Superior temporal gyrus (tissue), 1 donor: ENCODE measurements around the gene RAD51D.
A peak's percentile ranks its signal among the peaks of the same experiment; 100 is the strongest.
"Not testable (repeated sequence)": the region's sequence is repeated elsewhere in the genome, so short reads cannot be mapped to it uniquely, and the experiment has no call there.

ENCODE experiments used
- DNase-seq: peaks from one replicate; pipeline ENCODE4 v3.0.0-alpha.2; 2016; ENCODE audit errors: extremely low spot score

The RAD51D gene

DNA sequence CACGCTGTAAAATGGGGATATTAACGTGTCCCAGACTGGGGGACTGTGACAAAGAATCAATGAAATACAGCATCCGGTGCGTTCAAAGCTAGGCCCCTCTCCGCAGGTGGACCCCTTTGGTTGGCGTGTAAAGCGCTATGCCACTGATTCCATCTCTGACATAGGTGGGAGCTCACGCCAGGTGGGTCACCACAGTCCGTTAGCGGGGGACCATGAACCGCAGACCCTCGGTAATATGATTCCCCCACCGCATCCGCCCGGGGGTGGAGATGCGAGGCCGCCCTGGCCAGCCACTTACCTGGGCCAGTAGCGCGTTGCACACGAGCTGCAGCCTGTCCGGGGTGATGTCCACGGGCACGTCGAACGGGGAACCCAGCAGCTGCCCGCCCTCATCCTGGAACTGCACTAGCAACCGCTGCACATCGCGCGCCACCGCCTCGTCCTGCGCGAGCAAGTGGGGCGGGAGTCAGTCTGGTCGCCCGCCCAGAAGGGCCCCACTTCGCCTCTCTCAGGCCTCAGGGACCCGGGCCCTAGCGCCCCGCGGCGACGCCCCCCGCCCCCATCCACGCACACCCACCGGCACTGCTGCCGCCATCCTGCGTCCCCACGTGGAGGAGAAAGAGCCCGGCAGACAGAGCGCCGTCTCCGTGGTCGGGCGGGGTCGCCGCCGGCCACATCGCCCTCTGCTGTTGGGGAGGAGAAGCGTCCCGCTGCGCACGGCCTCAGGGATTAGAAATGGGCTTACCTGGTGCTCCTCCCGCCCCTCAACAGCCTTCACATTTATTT is 22.2 kb upstream of the RAD51D start, which contains the start of gene NLE1:
Gene NLE1 (minus strand): TSS at position 623 of the 786 bp plus-strand sequence. CDS start 28 bp downstream, at position 595.
- DNase-seq, result peak; percentile 71

DNA sequence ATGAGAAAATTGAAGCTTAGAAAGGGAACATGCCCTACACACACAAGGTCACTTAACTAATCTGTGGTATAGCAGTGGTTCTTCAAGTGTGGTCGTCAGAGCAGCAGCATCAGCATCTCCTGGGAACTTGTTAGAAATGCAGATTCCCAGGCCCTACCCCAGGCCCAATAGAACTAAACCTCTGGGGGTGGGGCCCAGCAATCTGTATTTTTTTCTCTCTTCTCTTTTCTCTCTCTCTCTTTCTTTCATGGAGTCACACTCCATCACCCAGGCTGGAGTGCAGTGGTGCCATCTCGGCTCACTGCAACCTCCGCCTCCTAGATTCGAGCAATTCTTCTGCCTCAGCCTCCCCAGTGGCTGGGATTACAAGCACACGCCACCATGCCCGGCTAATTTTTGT is 18.6 kb upstream of the RAD51D start:
- DNase-seq, result no peak

- no peak for DNase-seq
These were observed 15.7 kb upstream of the RAD51D start for GRCh38 chr17:35135322-35135721.

DNA sequence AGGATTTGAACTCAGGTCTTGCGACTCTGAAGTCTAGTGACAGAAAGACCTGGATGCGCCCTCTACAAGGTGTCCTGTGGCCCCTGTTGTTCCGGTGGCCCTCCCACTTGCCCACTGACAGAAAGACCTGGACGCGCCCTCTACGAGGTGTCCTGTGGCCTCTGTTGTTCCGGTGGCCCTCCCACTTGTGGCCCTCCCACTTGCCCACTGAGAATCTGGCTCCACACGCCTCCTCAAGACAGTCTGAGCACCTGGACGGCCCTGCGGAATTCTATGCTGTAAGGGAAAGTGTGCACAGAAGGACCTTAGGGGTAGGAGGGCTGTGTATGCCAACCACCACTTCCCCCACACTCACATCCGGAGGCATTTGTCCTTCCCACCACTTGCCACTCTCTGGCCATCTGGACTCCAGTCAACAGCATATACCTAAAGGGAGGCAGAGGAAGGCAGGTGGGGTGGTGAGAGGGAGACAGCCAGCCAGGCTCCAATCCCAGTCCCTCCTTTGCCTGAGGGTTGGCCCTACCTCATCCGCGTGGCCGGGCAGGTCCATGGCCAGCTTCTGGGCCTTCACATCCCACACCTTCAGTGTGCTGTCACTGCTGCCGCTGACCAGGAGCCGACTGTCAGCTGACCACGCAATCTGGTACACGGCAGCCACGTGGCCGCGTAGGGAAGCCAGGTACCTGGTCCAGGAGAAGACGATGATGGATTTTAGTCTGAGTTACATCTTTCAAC is 13.3 kb upstream of the RAD51D start:
- no peak for DNase-seq

DNA sequence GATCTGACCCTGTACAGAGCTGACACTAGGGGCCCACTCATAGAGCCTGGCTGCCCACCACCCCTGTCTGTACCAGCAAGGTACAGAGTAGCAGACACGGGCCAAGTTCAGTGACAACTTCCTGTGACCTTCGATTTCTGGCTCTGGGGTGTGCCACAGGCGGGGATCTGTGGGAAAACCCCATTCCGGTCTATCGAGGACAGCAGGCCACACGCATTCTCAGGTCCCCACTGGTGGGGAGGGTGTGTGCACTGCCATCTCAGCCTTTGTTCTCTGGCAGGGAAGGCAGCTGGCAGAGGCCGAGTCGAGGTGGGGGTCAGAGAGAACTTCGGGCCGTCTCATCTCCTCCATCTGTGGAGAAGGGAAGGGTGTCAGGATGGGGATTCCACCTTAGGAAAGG is 12.4 kb upstream of the RAD51D start:
- no peak for DNase-seq

DNA sequence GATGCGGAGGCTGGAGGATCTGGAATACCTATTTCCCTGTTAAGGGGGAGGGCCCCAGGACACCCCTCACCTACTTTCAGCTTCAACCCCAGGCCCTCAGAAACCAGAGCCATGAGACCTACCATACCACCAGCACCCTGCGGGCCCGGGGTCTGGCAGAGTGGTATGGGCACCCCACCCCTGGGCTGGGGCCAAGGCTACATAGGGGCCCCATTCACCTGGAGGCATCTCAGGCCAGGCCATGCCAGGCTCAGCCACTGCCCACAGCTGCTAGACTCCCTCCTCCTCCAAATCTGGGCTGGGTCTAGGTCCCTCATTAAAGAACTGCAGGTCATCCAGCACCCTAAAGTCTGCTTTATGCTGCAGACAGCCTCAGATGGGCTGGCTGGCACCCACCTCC is 10.7 kb upstream of the RAD51D start:
- DNase-seq, result no peak

GRCh38 chr17:35129973-35130351 is 10.3 kb upstream of the RAD51D start:
- DNase-seq, result no peak

DNA sequence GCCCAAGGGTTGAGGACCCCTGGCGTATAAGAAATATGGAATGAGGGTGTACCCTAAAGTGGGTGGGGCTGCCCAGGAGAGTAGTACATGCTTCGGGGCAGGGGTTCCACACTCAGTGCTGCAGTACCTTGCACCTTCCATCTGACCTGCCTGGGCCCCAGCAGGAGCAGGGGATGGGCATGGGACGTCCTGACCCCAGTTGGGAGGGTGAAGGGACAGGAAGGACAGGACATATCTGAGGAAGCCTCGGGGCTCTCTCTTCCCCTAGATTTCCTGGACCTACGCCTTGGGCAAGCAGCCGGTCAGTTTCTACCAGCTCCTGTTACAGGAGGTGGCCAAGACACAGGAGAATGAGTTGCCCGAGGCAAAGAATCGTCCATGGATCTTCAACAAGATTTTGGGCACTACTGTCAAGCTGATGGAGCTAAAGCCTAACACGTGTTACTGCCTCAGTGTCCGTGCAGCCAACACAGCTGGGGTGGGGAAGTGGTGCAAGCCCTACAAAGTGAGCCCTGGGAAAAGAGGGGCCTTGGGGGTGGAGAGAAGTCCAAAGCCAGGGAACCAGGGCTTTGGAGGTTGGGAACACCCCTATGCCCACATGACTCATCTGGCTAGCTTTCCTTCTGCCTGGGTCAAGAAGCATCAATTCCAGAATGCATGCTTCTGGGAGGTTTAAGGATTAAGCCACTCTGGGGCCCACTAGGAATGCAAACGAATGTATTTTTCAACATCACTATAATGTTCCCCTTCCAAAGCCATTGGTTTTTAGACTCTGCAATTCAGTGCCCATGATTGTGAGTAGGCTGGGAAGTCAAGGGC is 9.7 kb upstream of the RAD51D start:
- no peak for DNase-seq

GRCh38 chr17:35127751-35128514 is 8.3 kb upstream of the RAD51D start:
- DNase-seq, result no peak

DNA sequence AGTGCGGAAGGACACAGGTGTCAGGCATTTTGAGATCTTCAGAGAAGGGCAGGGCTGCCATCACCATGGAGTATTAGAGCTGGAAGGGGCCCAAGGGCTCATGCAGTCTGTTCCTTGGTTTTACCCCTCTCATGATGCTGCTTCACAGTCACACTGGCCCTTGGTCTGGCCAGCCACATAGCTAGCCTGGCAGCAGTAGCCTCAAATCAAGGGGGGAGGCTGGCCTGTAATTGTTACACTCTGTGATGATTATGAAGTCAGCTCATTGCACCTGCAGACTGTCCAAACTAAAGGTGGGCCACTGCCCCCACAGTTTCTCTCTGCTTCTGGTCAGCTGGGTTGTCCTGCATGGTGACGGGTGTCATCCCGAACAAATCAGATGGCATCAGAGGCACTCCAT is 1.7 kb upstream of the RAD51D start, which contains the start of gene FNDC8:
Gene FNDC8 (plus strand): TSS at position 301 of the 400 bp plus-strand sequence. CDS start 79 bp downstream, at position 380.
- DNase-seq, result no peak

DNA sequence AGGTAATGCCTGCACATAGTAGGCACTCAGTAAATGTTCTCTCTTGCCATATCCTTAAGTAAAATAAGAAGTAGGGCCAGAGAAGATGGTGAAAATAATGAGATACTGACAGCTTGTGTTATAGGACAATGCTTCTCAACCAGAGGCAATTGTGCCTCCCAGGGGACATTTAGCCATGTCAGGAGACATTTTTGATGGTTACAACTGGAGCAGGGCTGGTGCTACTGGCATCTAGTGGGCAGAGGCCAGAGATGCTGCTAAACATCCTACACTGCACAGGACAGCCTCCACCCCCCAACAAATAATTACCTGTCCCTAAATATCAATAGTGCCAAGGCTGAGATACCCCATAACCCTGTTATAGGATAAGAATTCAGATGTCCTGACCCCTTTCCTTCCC is 1.7 kb downstream of the RAD51D start:
- DNase-seq, result peak; percentile 21

GRCh38 chr17:35116845-35117244 is 2.8 kb downstream of the RAD51D start:
- no peak for DNase-seq

DNA sequence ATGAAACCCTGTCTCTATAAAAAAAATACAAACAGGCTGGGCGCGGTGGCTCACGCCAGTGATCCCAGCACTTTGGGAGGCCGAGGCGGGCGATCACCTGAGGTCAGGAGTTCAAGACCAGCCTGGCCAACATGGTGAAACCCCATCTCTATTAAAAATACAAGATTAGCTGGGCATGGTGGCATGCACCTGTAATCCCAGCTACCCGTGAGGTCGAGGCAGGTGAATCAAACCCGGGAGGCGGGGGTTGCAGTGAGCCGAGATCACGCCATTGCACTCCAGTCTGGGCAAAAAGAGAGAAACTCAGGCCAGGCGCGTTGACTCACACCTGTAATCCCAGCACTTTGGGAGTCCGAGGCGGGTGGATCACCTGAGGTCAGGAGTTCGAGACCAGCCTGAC is 8.9 kb downstream of the RAD51D start:
- DNase-seq, result not testable (repeated sequence)

- no peak for DNase-seq
These were observed 14.7 kb downstream of the RAD51D start for GRCh38 chr17:35104844-35105450.

GRCh38 chr17:35103271-35103670 is 16.4 kb downstream of the RAD51D start:
- no peak for DNase-seq

- no peak for DNase-seq
These were observed 17.9 kb downstream of the RAD51D start for GRCh38 chr17:35101725-35102124.

- DNase-seq, result no peak
These were observed 18.6 kb downstream of the RAD51D start for GRCh38 chr17:35101036-35101435.

DNA sequence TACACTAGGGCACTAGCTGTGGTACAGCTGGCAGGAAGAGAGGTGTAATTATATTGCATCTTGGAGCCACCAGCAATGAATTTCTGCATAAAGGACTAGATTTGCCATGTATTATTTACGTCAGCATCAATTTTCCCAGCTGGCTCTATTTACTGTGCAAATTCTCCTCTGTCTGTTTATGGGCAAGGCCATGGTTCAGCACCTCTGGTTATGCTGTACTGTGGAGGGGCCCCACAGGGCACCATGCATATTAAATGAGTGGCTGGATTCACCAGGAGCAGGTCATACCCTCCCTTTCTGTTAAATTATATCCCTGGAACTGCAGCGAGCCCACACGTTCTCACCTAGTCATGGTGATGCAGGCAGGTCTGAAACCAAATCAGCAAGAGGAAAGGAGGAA is 19.8 kb downstream of the RAD51D start:
- no peak for DNase-seq

- DNase-seq, result no peak
These were observed 21.9 kb downstream of the RAD51D start for GRCh38 chr17:35097776-35098175.

DNA sequence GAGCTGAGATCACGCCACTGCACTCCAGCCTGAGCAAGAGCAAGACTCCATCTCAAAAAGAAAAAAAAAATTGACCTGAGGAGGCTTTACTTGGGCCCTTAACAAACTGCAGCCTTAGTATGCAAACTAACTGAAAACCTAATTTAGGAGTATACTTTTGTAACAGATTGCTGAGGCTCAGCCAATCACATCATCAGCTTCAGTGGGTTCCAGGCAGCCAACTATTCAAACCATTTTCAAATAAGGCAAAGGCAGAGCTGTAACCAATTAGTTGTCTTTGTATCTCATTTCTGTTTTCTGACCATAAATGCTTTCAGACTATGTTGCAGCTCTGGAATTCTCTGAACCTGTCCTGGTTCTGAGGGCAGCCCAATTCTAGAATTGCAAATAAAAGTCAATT is 23.9 kb downstream of the RAD51D start:
- DNase-seq, result no peak

DNA sequence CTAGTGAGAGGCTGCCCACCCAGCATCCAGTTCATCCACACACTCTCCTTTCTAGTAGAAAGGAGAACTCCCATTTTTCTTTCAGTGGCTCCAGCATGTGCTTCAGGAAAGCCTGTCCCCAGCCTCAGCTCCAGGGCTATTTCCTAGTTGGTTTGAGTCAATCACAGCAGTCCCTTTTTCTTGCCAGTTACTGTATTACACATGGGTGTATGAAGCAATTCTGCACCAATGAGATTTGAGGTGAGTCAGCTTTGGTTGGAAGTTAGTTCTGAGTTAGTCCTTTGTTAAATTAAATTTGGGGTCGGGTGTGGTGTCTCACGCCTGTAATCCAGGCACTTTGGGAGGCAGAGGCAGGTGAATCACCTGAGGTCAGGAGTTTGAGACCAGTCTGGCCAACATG is 24.8 kb downstream of the RAD51D start:
- no peak for DNase-seq
